ENCODE data around the gene CNPY3.

DNA sequence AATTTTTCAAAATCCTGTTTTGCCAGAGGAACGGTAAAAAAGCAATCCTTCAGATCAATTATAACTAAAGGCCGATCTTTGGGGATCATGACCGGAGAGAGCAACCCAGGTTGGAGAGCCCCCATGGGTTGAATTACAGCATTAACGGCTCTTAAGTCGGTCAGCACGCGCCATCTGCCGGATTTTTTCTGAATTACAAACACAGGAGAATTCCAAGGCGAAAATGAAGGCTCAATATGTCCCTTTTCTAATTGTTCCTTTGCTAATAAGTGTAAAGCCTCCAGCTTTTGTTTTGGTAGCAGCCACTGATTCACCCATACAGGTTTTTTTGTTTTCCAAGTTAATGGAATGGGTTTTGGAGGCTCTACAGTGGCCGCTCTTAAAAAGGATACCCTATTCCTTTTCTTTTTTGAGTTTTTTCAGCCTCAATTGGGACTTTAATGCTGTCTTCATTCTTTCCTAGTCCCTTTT lies 30.4 kb upstream of the CNPY3 start:
- no peak for TF ChIP-seq BHLHE40 (IDR thresholded peaks at IDR 0.05; ENCODE audit: low read length)
- TF ChIP-seq, protein P1, sequence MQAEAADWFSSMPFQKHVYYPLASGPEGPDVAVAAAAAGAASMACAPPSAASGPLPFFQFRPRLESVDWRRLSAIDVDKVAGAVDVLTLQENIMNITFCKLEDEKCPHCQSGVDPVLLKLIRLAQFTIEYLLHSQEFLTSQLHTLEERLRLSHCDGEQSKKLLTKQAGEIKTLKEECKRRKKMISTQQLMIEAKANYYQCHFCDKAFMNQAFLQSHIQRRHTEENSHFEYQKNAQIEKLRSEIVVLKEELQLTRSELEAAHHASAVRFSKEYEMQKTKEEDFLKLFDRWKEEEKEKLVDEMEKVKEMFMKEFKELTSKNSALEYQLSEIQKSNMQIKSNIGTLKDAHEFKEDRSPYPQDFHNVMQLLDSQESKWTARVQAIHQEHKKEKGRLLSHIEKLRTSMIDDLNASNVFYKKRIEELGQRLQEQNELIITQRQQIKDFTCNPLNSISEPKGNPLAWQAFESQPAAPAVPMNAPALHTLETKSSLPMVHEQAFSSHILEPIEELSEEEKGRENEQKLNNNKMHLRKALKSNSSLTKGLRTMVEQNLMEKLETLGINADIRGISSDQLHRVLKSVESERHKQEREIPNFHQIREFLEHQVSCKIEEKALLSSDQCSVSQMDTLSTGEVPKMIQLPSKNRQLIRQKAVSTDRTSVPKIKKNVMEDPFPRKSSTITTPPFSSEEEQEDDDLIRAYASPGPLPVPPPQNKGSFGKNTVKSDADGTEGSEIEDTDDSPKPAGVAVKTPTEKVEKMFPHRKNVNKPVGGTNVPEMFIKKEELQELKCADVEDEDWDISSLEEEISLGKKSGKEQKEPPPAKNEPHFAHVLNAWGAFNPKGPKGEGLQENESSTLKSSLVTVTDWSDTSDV (CRISPR knock-in tag; IDR thresholded peaks at IDR 0.05), result no peak
- TF ChIP-seq, protein P2, sequence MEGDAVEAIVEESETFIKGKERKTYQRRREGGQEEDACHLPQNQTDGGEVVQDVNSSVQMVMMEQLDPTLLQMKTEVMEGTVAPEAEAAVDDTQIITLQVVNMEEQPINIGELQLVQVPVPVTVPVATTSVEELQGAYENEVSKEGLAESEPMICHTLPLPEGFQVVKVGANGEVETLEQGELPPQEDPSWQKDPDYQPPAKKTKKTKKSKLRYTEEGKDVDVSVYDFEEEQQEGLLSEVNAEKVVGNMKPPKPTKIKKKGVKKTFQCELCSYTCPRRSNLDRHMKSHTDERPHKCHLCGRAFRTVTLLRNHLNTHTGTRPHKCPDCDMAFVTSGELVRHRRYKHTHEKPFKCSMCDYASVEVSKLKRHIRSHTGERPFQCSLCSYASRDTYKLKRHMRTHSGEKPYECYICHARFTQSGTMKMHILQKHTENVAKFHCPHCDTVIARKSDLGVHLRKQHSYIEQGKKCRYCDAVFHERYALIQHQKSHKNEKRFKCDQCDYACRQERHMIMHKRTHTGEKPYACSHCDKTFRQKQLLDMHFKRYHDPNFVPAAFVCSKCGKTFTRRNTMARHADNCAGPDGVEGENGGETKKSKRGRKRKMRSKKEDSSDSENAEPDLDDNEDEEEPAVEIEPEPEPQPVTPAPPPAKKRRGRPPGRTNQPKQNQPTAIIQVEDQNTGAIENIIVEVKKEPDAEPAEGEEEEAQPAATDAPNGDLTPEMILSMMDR (CRISPR knock-in tag; IDR thresholded peaks at IDR 0.05), result peak; percentile 82
- TF ChIP-seq, protein P3, sequence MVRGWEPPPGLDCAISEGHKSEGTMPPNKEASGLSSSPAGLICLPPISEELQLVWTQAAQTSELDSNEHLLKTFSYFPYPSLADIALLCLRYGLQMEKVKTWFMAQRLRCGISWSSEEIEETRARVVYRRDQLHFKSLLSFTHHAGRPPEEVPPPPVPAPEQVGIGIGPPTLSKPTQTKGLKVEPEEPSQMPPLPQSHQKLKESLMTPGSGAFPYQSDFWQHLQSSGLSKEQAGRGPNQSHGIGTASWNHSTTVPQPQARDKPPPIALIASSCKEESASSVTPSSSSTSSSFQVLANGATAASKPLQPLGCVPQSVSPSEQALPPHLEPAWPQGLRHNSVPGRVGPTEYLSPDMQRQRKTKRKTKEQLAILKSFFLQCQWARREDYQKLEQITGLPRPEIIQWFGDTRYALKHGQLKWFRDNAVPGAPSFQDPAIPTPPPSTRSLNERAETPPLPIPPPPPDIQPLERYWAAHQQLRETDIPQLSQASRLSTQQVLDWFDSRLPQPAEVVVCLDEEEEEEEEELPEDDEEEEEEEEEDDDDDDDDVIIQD (CRISPR knock-in tag; IDR thresholded peaks at IDR 0.05; ENCODE audit: low read depth), result no peak
- TF ChIP-seq, protein P4, sequence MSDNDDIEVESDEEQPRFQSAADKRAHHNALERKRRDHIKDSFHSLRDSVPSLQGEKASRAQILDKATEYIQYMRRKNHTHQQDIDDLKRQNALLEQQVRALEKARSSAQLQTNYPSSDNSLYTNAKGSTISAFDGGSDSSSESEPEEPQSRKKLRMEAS (IDR thresholded peaks at IDR 0.05), result no peak
- TF ChIP-seq, protein P5, sequence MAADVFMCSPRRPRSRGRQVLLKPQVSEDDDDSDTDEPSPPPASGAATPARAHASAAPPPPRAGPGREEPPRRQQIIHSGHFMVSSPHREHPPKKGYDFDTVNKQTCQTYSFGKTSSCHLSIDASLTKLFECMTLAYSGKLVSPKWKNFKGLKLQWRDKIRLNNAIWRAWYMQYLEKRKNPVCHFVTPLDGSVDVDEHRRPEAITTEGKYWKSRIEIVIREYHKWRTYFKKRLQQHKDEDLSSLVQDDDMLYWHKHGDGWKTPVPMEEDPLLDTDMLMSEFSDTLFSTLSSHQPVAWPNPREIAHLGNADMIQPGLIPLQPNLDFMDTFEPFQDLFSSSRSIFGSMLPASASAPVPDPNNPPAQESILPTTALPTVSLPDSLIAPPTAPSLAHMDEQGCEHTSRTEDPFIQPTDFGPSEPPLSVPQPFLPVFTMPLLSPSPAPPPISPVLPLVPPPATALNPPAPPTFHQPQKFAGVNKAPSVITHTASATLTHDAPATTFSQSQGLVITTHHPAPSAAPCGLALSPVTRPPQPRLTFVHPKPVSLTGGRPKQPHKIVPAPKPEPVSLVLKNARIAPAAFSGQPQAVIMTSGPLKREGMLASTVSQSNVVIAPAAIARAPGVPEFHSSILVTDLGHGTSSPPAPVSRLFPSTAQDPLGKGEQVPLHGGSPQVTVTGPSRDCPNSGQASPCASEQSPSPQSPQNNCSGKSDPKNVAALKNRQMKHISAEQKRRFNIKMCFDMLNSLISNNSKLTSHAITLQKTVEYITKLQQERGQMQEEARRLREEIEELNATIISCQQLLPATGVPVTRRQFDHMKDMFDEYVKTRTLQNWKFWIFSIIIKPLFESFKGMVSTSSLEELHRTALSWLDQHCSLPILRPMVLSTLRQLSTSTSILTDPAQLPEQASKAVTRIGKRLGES (CRISPR knock-in tag; IDR thresholded peaks at IDR 0.05; ENCODE audit: borderline replicate concordance), result no peak
- TF ChIP-seq, protein P6, sequence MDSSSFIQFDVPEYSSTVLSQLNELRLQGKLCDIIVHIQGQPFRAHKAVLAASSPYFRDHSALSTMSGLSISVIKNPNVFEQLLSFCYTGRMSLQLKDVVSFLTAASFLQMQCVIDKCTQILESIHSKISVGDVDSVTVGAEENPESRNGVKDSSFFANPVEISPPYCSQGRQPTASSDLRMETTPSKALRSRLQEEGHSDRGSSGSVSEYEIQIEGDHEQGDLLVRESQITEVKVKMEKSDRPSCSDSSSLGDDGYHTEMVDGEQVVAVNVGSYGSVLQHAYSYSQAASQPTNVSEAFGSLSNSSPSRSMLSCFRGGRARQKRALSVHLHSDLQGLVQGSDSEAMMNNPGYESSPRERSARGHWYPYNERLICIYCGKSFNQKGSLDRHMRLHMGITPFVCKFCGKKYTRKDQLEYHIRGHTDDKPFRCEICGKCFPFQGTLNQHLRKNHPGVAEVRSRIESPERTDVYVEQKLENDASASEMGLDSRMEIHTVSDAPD (CRISPR knock-in tag; IDR thresholded peaks at IDR 0.05), result no peak
- no peak for TF ChIP-seq IRF2 (CRISPR knock-in tag; IDR thresholded peaks at IDR 0.05)
- TF ChIP-seq, protein P7, sequence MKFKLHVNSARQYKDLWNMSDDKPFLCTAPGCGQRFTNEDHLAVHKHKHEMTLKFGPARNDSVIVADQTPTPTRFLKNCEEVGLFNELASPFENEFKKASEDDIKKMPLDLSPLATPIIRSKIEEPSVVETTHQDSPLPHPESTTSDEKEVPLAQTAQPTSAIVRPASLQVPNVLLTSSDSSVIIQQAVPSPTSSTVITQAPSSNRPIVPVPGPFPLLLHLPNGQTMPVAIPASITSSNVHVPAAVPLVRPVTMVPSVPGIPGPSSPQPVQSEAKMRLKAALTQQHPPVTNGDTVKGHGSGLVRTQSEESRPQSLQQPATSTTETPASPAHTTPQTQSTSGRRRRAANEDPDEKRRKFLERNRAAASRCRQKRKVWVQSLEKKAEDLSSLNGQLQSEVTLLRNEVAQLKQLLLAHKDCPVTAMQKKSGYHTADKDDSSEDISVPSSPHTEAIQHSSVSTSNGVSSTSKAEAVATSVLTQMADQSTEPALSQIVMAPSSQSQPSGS (CRISPR knock-in tag; IDR thresholded peaks at IDR 0.05), result no peak
- TF ChIP-seq HNRNPH1 (optimal IDR thresholded peaks at IDR 0.05; ENCODE audit: low read depth, low read length), result no peak
- TF ChIP-seq, protein P8, sequence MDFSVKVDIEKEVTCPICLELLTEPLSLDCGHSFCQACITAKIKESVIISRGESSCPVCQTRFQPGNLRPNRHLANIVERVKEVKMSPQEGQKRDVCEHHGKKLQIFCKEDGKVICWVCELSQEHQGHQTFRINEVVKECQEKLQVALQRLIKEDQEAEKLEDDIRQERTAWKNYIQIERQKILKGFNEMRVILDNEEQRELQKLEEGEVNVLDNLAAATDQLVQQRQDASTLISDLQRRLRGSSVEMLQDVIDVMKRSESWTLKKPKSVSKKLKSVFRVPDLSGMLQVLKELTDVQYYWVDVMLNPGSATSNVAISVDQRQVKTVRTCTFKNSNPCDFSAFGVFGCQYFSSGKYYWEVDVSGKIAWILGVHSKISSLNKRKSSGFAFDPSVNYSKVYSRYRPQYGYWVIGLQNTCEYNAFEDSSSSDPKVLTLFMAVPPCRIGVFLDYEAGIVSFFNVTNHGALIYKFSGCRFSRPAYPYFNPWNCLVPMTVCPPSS (IDR thresholded peaks at IDR 0.05), result no peak
